Hepatocyte (in vitro differentiated cells): ENCODE results near the gene COL20A1. TPM values are rescaled to one million over a fixed set of nuclear protein-coding genes. Genes with fewer than 3 reads are reported as not detected.

Experiments used
- DNase-seq: peaks from one replicate; pipeline ENCODE4 v3.0.0-alpha.2; 2016; ENCODE audit warnings: low spot score
- H2AFZ ChIP-seq: fragments of 200-600 bp; sonication (generic); 2 replicates; pipeline ENCODE4 v1.6.0; 2016; ENCODE audit warnings: antibody characterized with exemption, mild to moderate bottlenecking
- H3K27ac ChIP-seq: fragments of 200-600 bp; sonication (generic); 2 replicates; pipeline ENCODE4 v1.5.1; 2016; ENCODE audit warnings: mild to moderate bottlenecking
- H3K27me3 ChIP-seq: fragments of 200-600 bp; sonication (generic); 2 replicates; pipeline ENCODE4 v1.6.1; 2016
- H3K36me3 ChIP-seq: fragments of 200-600 bp; sonication (generic); replicated peaks from 2 replicates; pipeline ENCODE4 v1.5.1; 2016; ENCODE audit warnings: low read depth; ENCODE audit not compliant: insufficient read depth
- H3K4me1 ChIP-seq: fragments of 200-600 bp; sonication (generic); 2 replicates; pipeline ENCODE4 v1.5.1; 2016; ENCODE audit warnings: mild to moderate bottlenecking, moderate library complexity; ENCODE audit not compliant: insufficient read depth
- H3K4me2 ChIP-seq: fragments of 200-600 bp; sonication (generic); 2 replicates; pipeline ENCODE4 v1.6.0; 2016
- H3K4me3 ChIP-seq: fragments of 200-600 bp; sonication (generic); 2 replicates; pipeline ENCODE4 v1.5.1; 2016; ENCODE audit warnings: mild to moderate bottlenecking
- H3K79me2 ChIP-seq: fragments of 200-600 bp; sonication (generic); 2 replicates; pipeline ENCODE4 v1.6.0; 2017; ENCODE audit warnings: mild to moderate bottlenecking
- H3K9me2 ChIP-seq: fragments of 200-600 bp; sonication (generic); replicated peaks from 2 replicates; pipeline ENCODE4 v1.6.0; 2017; ENCODE audit warnings: mild to moderate bottlenecking; ENCODE audit not compliant: insufficient read depth
- H3K9me3 ChIP-seq: fragments of 200-600 bp; sonication (generic); 2 replicates; pipeline ENCODE4 v1.5.1; 2016; ENCODE audit warnings: low read depth, mild to moderate bottlenecking
- H4K20me1 ChIP-seq: fragments of 200-600 bp; sonication (generic); 2 replicates; pipeline ENCODE4 v1.6.0; 2016; ENCODE audit warnings: mild to moderate bottlenecking; ENCODE audit not compliant: insufficient read depth, poor library complexity, severe bottlenecking
- CTCF ChIP-seq: fragments of 200-600 bp; sonication (generic); IDR thresholded peaks from 2 replicates; pipeline ENCODE4 v1.5.1; 2016; ENCODE audit warnings: antibody characterized with exemption, mild to moderate bottlenecking; ENCODE audit not compliant: poor library complexity
- EZH2 ChIP-seq: fragments of 200-600 bp; sonication (generic); IDR thresholded peaks from 2 replicates; pipeline ENCODE4 v1.6.1; 2016; ENCODE audit warnings: antibody characterized with exemption, mild to moderate bottlenecking, borderline replicate concordance
- EZH2phosphoT487 ChIP-seq: fragments of 200-600 bp; sonication (generic); IDR thresholded peaks from one replicate; pipeline ENCODE4 v1.6.1; 2018; ENCODE audit warnings: antibody characterized with exemption, mild to moderate bottlenecking, low read depth, moderate library complexity; ENCODE audit not compliant: unreplicated experiment, severe bottlenecking
- WGBS: methylation state at CpG from one replicate; pipeline ENCODE4 v1.1.6; 2016; ENCODE audit warnings: low lambda C conversion rate; ENCODE audit errors: missing lambda C conversion rate; 5-methylcytosine and 5-hydroxymethylcytosine counted together
- polyA plus RNA-seq: library from polyadenylated mRNA; unstranded; fragments of >200 nt; fragmentation: Nextera tagmentation; extraction: Ambion mirVana; gene quantifications from 2 replicates; pipeline ENCODE4 v1.2.1, GENCODE V29; 2016
- total RNA-seq: library from RNA; depleted of rRNA; stranded (reverse); fragments of >200 nt; gene quantifications from 2 replicates; pipeline ENCODE4 v1.2.3, GENCODE V29; 2014

Gene COL20A1
- total and polyA plus RNA-seq, 2 experiments from 2014 or later, result not detected

GRCh38 chr20:63297371-63297781 is 4.4 kb downstream of the COL20A1 start:
- H3K4me2 ChIP-seq, result no peak overlapping the region
- no peak overlapping the region for H3K27ac ChIP-seq
- WGBS, result 91% methylated on average over 9 of the region's 11 CpGs

GRCh38 chr20:63297796-63298572 is 5.0 kb downstream of the COL20A1 start:
- no peak overlapping the region for H3K4me2 ChIP-seq
- no peaks in the 10 kb centered on the region for H3K4me1 ChIP-seq
- no peak overlapping the region for H3K4me3 ChIP-seq
- WGBS, result 89% methylated on average over 11 of the region's 16 CpGs
- H3K36me3 ChIP-seq, result no peaks in the 10 kb centered on the region
- no peak for TF ChIP-seq CTCF
- no peak for TF ChIP-seq EZH2
- no peak for TF ChIP-seq EZH2phosphoT487
- H4K20me1 ChIP-seq, result no peaks in the 10 kb centered on the region
- H3K27me3 ChIP-seq, result peaks cover 10% of the 10 kb centered on the region
- H3K27ac ChIP-seq, result no peak overlapping the region
- H3K9me3 ChIP-seq, result no peaks in the 10 kb centered on the region
- DNase-seq, result no peak
- H3K9me2 ChIP-seq, result no peaks in the 10 kb centered on the region
- no peaks in the 10 kb centered on the region for H3K79me2 ChIP-seq
- no peak overlapping the region for H2AFZ ChIP-seq

More at GRCh38 chr20:63297371-63297781, 4.4 kb downstream of the COL20A1 start:
- Histone ChIP-seq H3K4me3 (no peak overlapping the region), H3K9me3 (no peaks in the 10 kb centered on the region), H4K20me1 (no peaks in the 10 kb centered on the region), H3K36me3 (no peaks in the 10 kb centered on the region), H3K27me3 (peaks cover 10% of the 10 kb centered on the region), H2AFZ (no peak overlapping the region), H3K79me2 (no peaks in the 10 kb centered on the region), H3K4me1 (no peaks in the 10 kb centered on the region), H3K9me2 (no peaks in the 10 kb centered on the region)
- no peak for TF ChIP-seq EZH2phosphoT487
- TF ChIP-seq CTCF, result no peak
- no peak for TF ChIP-seq EZH2
- no peak for DNase-seq

- DNase-seq, result no peak
- H3K27me3 ChIP-seq, result peaks cover 10% of the 10 kb centered on the region
- no peaks in the 10 kb centered on the region for H3K36me3 ChIP-seq
- H3K4me2 ChIP-seq, result no peak overlapping the region
- WGBS, result 90% methylated on average over 17 of the region's 17 CpGs
- H3K4me3 ChIP-seq, result no peak overlapping the region
- no peaks in the 10 kb centered on the region for H3K9me3 ChIP-seq
- no peak overlapping the region for H2AFZ ChIP-seq
- no peaks in the 10 kb centered on the region for H3K4me1 ChIP-seq
- H4K20me1 ChIP-seq, result no peaks in the 10 kb centered on the region
- H3K27ac ChIP-seq, result no peak overlapping the region
- TF ChIP-seq EZH2 (no peak), CTCF (no peak), EZH2phosphoT487 (no peak)
- H3K9me2 ChIP-seq, result no peaks in the 10 kb centered on the region
- no peaks in the 10 kb centered on the region for H3K79me2 ChIP-seq
Measured at GRCh38 chr20:63298731-63299312, 5.8 kb downstream of the COL20A1 start.
